Osteoblast (primary cell): ENCODE data around the gene GLI3. TPM values are rescaled to one million over a fixed set of nuclear protein-coding genes. Genes with fewer than 3 reads are reported as not detected.
A peak's percentile ranks its signal among the peaks of the same experiment; 100 is the strongest.

Experiments
- DNase-seq: peaks from one replicate; pipeline ENCODE4 v3.0.0; 2011; ENCODE audit warnings: low spot score, mixed read lengths; ENCODE audit not compliant: insufficient read length; ENCODE audit errors: missing footprints
- H2AFZ ChIP-seq: 2 replicates; pipeline ENCODE4 v1.6.0; 2011; ENCODE audit warnings: mild to moderate bottlenecking, low read length
- H3K27ac ChIP-seq: 2 replicates; pipeline ENCODE4 v1.5.1; 2011; ENCODE audit warnings: mild to moderate bottlenecking, low read depth, low read length, moderate library complexity
- H3K27me3 ChIP-seq: 2 replicates; pipeline ENCODE4 v1.6.0; 2012; ENCODE audit warnings: mild to moderate bottlenecking, control low read depth, inconsistent platforms, low read length, moderate library complexity; ENCODE audit not compliant: insufficient read depth
- H3K36me3 ChIP-seq: 2 replicates; pipeline ENCODE4 v1.5.1; 2011; ENCODE audit warnings: mild to moderate bottlenecking, low read length, control low read depth, moderate library complexity; ENCODE audit not compliant: insufficient read depth
- H3K4me1 ChIP-seq: 2 replicates; pipeline ENCODE4 v1.5.1; 2011; ENCODE audit warnings: mild to moderate bottlenecking, low read length, control low read depth, moderate library complexity; ENCODE audit not compliant: insufficient read depth
- H3K4me2 ChIP-seq: 2 replicates; pipeline ENCODE4 v1.6.0; 2011; ENCODE audit warnings: mild to moderate bottlenecking, low read length; ENCODE audit not compliant: insufficient read depth
- H3K4me3 ChIP-seq: fragments of 200-600 bp; sonication (generic); 3 replicates; pipeline ENCODE4 v1.5.1; 2012; ENCODE audit warnings: mild to moderate bottlenecking, low read length, inconsistent platforms; ENCODE audit not compliant: insufficient read depth
- H3K79me2 ChIP-seq: 2 replicates; pipeline ENCODE4 v1.6.0; 2012; ENCODE audit warnings: mild to moderate bottlenecking, low read length, control low read depth, inconsistent platforms; ENCODE audit not compliant: insufficient read depth
- H3K9me3 ChIP-seq: 2 replicates; pipeline ENCODE4 v1.5.1; 2011; ENCODE audit warnings: low read depth, low read length, control low read depth
- H4K20me1 ChIP-seq: 2 replicates; pipeline ENCODE4 v1.6.0; 2012; ENCODE audit warnings: mild to moderate bottlenecking, low read length, control low read depth; ENCODE audit not compliant: insufficient read depth
- CTCF ChIP-seq: IDR thresholded peaks from 2 replicates; pipeline ENCODE4 v1.5.1; 2011; ENCODE audit warnings: mild to moderate bottlenecking, low read depth, low read length, moderate library complexity; ENCODE audit errors: extremely low read depth
- total RNA-seq: library from RNA; depleted of rRNA; stranded (reverse); fragments of >200 nt; gene quantifications from 2 replicates; pipeline ENCODE4 v1.2.3, GENCODE V29; 2012

GLI3 gene
- total RNA-seq, 1 donor = 11.9 TPM

DNA sequence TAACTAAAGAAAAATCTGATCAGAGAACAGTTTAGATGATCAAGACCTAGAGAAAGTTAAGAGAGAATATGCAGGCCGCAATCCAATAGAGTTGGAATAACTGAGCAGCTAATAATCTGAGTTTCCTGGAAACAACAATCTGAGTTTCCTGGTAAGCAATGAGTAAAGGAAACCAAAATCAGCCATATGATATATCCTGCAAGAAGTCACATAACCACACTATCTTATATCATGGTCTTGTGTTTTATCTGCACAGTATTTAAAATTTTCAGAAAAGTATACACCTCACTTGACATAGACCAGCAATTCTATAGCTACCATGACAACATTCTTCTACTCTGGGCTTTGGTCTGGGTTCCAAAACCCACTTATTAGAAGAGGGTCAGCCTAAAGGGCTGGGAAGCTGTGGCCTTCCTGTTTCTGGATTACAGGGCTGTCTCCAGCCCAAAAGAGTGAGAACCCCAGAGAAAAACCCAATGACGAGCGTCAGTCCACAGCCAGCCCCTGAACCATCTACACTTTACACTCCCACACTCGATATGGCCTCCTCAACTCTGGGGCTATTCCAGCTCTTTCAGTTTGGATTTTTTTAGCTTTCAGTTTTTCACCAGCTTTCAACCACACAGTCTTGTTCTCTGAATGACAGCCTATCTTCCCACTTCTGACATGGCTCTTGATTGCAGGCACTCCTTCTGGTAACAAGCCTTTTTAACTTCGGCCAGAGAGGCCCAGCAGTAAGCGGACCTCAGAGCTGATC, 110.4 kb downstream of the GLI3 start:
- no peak overlapping the region for H3K27ac ChIP-seq
- H3K79me2 ChIP-seq = peaks cover 12% of the 10 kb centered on the region
- peak overlapping the region; percentile 38 for H2AFZ ChIP-seq
- peaks cover 3% of the 10 kb centered on the region for H3K4me1 ChIP-seq
- peaks cover 7% of the 10 kb centered on the region for H4K20me1 ChIP-seq
- TF ChIP-seq CTCF = no peak
- no peaks in the 10 kb centered on the region for H3K27me3 ChIP-seq
- H3K4me2 ChIP-seq = peak overlapping the region; percentile 37
- no peak overlapping the region for H3K4me3 ChIP-seq
- no peaks in the 10 kb centered on the region for H3K9me3 ChIP-seq
- DNase-seq = no peak
- H3K36me3 ChIP-seq = no peaks in the 10 kb centered on the region

- peaks cover 7% of the 10 kb centered on the region for H4K20me1 ChIP-seq
- H3K27ac ChIP-seq = no peak overlapping the region
- no peak for DNase-seq
- H3K4me3 ChIP-seq = no peak overlapping the region
- no peak overlapping the region for H3K4me2 ChIP-seq
- no peak overlapping the region for H2AFZ ChIP-seq
- no peaks in the 10 kb centered on the region for H3K36me3 ChIP-seq
- H3K4me1 ChIP-seq = peaks cover 3% of the 10 kb centered on the region
- no peaks in the 10 kb centered on the region for H3K9me3 ChIP-seq
- H3K79me2 ChIP-seq = peaks cover 9% of the 10 kb centered on the region
- no peak for TF ChIP-seq CTCF
- no peaks in the 10 kb centered on the region for H3K27me3 ChIP-seq
Observed at GRCh38 chr7:42125321-42125720, 111.7 kb downstream of the GLI3 start.

DNA sequence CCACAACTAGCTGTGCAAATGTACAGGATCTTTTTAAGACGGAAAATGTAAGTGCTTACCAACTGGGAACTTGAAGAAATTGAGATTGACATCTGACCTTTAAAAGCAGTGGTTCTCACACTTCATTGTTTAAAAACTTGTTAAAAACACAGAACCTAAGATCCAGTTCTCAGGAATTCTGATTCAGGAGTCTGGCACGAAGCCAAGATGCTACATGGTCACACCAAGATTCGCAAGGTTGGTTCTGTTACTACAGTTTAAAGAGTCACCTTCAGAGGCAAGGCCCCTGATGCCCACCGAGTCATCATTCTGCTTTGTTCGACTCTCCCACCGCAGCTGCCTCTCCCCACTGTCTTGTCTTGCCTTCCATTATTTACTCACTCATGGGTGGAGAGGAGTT, 113.3 kb downstream of the GLI3 start:
- no peak for TF ChIP-seq CTCF
- Histone ChIP-seq H3K4me1 (peaks cover 3% of the 10 kb centered on the region), H3K4me2 (no peak overlapping the region), H3K27me3 (no peaks in the 10 kb centered on the region), H3K9me3 (no peaks in the 10 kb centered on the region), H3K27ac (no peak overlapping the region), H3K79me2 (peaks cover 5% of the 10 kb centered on the region), H3K36me3 (no peaks in the 10 kb centered on the region), H2AFZ (no peak overlapping the region), H3K4me3 (no peak overlapping the region), H4K20me1 (peaks cover 7% of the 10 kb centered on the region)
- no peak for DNase-seq

GRCh38 chr7:42120191-42120590, 116.8 kb downstream of the GLI3 start:
- Histone ChIP-seq H3K4me1 (no peaks in the 10 kb centered on the region), H2AFZ (no peak overlapping the region), H3K36me3 (no peaks in the 10 kb centered on the region), H4K20me1 (peaks cover 5% of the 10 kb centered on the region), H3K27me3 (no peaks in the 10 kb centered on the region), H3K4me3 (no peak overlapping the region), H3K4me2 (no peak overlapping the region), H3K9me3 (no peaks in the 10 kb centered on the region), H3K27ac (no peak overlapping the region), H3K79me2 (peaks cover 6% of the 10 kb centered on the region)
- no peak for TF ChIP-seq CTCF
- no peak for DNase-seq
